ENCODE measurements around the gene KLF8. TPM values are rescaled to one million over a fixed set of nuclear protein-coding genes. Genes with fewer than 3 reads are reported as not detected.

KLF8 gene
- total RNA-seq, 1 experiment from 2014 or later = 7.3 TPM

DNA sequence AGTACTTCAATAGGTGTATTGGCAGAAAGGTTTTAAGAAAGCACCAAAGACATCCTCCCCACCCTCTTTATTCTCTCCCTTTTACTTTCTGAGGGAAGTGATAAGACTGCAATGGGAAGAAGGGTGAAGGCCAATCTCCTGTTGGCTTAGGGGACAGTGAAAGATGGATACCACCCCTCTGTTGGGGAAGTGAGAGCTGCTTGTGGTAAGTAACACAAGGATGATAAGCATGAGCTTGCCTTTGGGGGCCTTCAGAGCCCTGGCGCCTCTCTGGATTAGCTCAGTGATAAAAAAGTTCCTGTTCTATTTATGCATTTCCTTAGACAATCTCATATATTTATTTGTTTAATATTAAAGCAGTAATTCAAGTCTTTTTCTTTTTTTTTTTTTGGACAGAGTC lies 5.2 kb upstream of the KLF8 start:
- H2BK5ac ChIP-seq (ENCODE audit: insufficient read length, low read length) = no peak overlapping the region
- no peak overlapping the region for H4K8ac ChIP-seq (replicated peaks; ENCODE audit: insufficient read length, low read depth, low read length)
- H3K23me2 ChIP-seq (ENCODE audit: insufficient read length, low read depth, low read length, poor library complexity, severe bottlenecking) = peaks cover 4% of the 10 kb centered on the region
- H3K4ac ChIP-seq (ENCODE audit: low read depth, low read length) = no peak overlapping the region
- H3K23ac ChIP-seq (ENCODE audit: insufficient read length, low read depth, low read length) = no peak overlapping the region
- WGBS (ENCODE audit: extremely low coverage, insufficient read length, low lambda C conversion rate) = no CpG with 5 or more reads among the region's 1 CpG
- no peak overlapping the region for H2BK12ac ChIP-seq (ENCODE audit: insufficient read length, low read depth, low read length)
- Mint-ChIP-seq H3K4me1 (peaks cover 15 to 18% of the 10 kb centered on the region in 2 experiments), H3K27ac (no peak overlapping the region), H3K9me3 (peaks cover 55 to 69% of the 10 kb centered on the region in 2 experiments), H3K27me3 (ENCODE audit: low read depth) (no peaks in the 10 kb centered on the region), H3K4me3 (no peak overlapping the region), H3K36me3 (ENCODE audit: insufficient read depth in 1 of 3, low read depth in 3 of 3) (peaks cover 0 to under 1% (median under 1%) of the 10 kb centered on the region in 3 experiments; a peak in 2 of 7 replicates)
- H3T11ph ChIP-seq (ENCODE audit: low read length) = no peak overlapping the region
- H4K5ac ChIP-seq (ENCODE audit: insufficient read length, low read depth, low read length) = no peak overlapping the region
- peaks cover 2% of the 10 kb centered on the region; the same call in 1 of the 2 replicates for H3K4me1 ChIP-seq (ENCODE audit: insufficient read depth, low read length)
- no peak overlapping the region for H2BK120ac ChIP-seq (ENCODE audit: low read depth, low read length, poor library complexity, severe bottlenecking)
- no peak overlapping the region for H2AK5ac ChIP-seq (ENCODE audit: insufficient read length, low read length)
- H3K9me3 ChIP-seq (ENCODE audit: control insufficient read depth, low read depth, low read length) = peaks cover 13% of the 10 kb centered on the region
- TF ChIP-seq, protein P1, sequence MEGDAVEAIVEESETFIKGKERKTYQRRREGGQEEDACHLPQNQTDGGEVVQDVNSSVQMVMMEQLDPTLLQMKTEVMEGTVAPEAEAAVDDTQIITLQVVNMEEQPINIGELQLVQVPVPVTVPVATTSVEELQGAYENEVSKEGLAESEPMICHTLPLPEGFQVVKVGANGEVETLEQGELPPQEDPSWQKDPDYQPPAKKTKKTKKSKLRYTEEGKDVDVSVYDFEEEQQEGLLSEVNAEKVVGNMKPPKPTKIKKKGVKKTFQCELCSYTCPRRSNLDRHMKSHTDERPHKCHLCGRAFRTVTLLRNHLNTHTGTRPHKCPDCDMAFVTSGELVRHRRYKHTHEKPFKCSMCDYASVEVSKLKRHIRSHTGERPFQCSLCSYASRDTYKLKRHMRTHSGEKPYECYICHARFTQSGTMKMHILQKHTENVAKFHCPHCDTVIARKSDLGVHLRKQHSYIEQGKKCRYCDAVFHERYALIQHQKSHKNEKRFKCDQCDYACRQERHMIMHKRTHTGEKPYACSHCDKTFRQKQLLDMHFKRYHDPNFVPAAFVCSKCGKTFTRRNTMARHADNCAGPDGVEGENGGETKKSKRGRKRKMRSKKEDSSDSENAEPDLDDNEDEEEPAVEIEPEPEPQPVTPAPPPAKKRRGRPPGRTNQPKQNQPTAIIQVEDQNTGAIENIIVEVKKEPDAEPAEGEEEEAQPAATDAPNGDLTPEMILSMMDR (conservative IDR thresholded peaks at IDR 0.05) = no peak
- no peak overlapping the region for H3K4me2 ChIP-seq (ENCODE audit: insufficient read depth, insufficient read length, low read length)
- H3K27me3 ChIP-seq (ENCODE audit: insufficient read depth, low read length) = no peaks in the 10 kb centered on the region
- H3K27ac ChIP-seq (ENCODE audit: insufficient read length, low read depth, low read length) = no peak overlapping the region
- no peak overlapping the region for H3K14ac ChIP-seq (ENCODE audit: insufficient read depth, low read length)
- H3K9ac ChIP-seq (ENCODE audit: extremely low read depth, insufficient read length, low read length) = no peak overlapping the region
- no peak overlapping the region for H2BK20ac ChIP-seq (ENCODE audit: low read depth, low read length, poor library complexity, severe bottlenecking)
- H2AFZ ChIP-seq (ENCODE audit: low read length) = no peak overlapping the region
- H2BK15ac ChIP-seq (ENCODE audit: low read depth, low read length) = no peak overlapping the region
- H3K79me2 ChIP-seq (ENCODE audit: insufficient read depth, low read length) = no peaks in the 10 kb centered on the region
- no peak overlapping the region for H4K91ac ChIP-seq (ENCODE audit: insufficient read length, low read depth, low read length)
- H4K20me1 ChIP-seq (ENCODE audit: control insufficient read depth, insufficient read depth, insufficient read length) = no peaks in the 10 kb centered on the region
- no peak overlapping the region for H3K18ac ChIP-seq (ENCODE audit: insufficient read length, low read depth, low read length)
- no peaks in the 10 kb centered on the region for H3K79me1 ChIP-seq (ENCODE audit: insufficient read depth, low read depth, low read length, poor library complexity, severe bottlenecking)
- no peak for DNase-seq
- no peak overlapping the region for H3K56ac ChIP-seq (ENCODE audit: insufficient read length, low read depth, low read length)

All from H9 (cell line).